ENCODE measurements around the gene TACO1.

The TACO1 gene

DNA sequence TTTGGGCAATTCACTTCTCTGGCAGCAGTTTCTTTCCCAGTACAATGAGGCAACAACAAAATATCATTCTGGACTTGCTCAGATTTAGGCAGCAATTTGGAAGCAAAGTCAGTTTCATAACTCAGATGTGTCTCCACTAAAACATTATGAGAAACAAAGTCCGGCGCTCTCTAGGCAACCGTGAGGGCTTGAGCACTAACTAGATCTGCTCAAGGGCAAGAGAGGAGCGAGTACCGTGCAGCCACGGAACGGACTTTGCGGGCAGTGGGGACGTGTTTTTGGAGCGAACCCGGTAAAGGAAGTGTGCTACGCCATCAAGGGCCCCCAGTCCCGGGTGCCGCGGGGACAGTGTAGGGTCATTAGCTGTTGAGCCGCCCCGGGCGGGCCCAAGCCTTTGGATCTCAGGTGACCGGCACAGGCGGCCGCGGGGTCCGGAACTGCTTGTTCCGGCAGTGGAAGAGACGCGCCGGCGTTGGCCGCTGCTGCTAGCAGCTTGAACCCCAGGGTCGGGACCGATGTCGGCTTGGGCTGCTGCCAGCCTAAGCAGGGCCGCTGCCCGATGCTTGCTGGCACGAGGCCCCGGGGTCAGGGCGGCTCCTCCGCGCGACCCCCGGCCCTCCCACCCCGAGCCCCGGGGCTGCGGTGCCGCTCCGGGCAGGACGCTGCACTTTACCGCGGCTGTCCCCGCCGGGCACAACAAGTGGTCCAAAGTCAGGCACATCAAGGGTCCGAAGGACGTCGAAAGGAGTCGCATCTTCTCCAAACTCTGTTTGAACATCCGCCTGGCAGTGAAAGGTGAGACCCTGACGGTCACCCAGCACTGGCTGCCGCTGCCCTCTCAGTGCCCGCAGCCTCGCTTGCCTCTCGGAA lies at the start of gene TACO1:
Gene TACO1 (plus strand): TSS at position 327 of the 870 bp plus-strand sequence. CDS start 189 bp downstream, at position 516.
- TF ChIP-seq, protein P1, sequence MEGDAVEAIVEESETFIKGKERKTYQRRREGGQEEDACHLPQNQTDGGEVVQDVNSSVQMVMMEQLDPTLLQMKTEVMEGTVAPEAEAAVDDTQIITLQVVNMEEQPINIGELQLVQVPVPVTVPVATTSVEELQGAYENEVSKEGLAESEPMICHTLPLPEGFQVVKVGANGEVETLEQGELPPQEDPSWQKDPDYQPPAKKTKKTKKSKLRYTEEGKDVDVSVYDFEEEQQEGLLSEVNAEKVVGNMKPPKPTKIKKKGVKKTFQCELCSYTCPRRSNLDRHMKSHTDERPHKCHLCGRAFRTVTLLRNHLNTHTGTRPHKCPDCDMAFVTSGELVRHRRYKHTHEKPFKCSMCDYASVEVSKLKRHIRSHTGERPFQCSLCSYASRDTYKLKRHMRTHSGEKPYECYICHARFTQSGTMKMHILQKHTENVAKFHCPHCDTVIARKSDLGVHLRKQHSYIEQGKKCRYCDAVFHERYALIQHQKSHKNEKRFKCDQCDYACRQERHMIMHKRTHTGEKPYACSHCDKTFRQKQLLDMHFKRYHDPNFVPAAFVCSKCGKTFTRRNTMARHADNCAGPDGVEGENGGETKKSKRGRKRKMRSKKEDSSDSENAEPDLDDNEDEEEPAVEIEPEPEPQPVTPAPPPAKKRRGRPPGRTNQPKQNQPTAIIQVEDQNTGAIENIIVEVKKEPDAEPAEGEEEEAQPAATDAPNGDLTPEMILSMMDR (conservative IDR thresholded peaks at IDR 0.05; ENCODE audit: low read length): no peak
- DNase-seq (ENCODE audit: low read depth): peak; percentile 84
- peak within 1 kb of the TSS; percentile 91 for H3K4me3 ChIP-seq (ENCODE audit: low read length)

DNA sequence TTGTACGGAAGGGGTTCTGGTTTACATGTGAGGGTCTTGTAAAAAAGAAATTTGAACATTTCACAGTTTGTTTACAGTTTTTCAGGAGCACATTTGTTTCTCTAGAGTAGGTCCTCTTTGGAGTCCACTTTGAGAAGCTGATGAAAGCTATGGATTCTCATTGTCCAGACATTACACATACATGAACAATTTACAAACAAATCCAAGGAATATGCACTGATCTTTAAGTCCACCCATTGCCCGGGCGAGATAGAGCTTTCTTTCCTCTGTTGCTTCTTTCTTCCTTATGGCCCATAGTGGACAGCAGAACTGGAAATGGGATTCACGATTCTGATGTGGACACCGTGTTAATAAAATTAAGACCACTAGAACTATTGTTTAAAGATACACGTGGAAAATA lies 48.5 kb upstream of the TACO1 start:
- TF ChIP-seq, protein P1 (conservative IDR thresholded peaks at IDR 0.05; ENCODE audit: low read length): no peak
- DNase-seq (ENCODE audit: low read depth): peak; percentile 18
- peak overlapping the region; percentile 95 for H3K4me3 ChIP-seq (ENCODE audit: low read length)

DNA sequence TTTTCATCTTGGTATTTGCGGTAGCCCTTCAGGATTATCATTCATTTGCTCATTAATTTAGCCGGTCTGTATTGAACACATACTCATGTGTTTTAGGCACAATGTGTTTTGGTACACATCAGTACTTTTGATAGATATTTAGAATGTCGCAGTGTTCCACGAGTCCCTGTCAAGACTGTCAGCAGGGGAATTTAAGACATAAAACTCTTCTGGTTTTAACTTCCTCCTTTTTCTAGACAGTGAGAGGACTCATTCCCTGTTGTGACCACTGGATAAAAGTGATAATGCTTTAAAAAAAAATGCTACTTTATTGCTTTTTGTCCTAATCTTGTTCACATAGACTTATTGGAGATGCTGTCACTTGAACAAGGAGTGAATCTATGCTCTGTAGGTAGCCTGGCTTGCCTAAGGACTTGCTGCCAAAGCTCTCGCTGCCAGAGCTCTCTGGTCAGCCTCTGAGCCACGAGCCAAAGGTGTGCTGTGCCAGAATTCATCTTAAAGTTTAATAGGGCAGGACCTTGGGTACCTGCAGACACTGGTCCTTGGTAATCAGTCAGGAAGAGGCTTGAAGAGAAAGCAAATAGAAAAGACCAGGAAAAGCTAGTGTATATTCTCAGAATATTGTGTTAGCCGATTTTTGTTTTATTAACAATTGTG lies 45.1 kb upstream of the TACO1 start:
- no peak overlapping the region for H3K4me3 ChIP-seq (ENCODE audit: low read length)
- TF ChIP-seq, protein P1 (conservative IDR thresholded peaks at IDR 0.05; ENCODE audit: low read length): no peak
- no peak for DNase-seq (ENCODE audit: low read depth)

DNA sequence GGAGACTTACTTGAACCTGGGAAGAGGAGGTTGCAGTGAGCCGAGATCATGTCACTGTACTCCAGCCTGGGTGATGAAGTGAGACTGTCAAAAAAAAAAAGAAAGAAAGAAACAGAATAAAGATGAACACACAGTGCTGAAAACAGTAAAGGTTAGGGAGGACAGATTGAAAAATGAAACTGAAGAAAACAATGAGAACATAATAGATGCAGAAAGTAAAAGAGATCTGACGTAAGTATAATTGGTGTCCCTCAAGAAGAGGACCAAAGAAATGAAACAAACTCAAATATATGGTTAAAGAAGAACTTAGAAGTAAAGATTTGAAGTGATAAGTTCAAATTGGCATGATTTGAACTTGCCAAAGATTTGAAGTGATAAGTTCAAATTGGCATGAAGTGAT lies 43.3 kb upstream of the TACO1 start:
- DNase-seq (ENCODE audit: low read depth): no peak
- no peak overlapping the region for H3K4me3 ChIP-seq (ENCODE audit: low read length)
- TF ChIP-seq, protein P1 (conservative IDR thresholded peaks at IDR 0.05; ENCODE audit: low read length): no peak

DNA sequence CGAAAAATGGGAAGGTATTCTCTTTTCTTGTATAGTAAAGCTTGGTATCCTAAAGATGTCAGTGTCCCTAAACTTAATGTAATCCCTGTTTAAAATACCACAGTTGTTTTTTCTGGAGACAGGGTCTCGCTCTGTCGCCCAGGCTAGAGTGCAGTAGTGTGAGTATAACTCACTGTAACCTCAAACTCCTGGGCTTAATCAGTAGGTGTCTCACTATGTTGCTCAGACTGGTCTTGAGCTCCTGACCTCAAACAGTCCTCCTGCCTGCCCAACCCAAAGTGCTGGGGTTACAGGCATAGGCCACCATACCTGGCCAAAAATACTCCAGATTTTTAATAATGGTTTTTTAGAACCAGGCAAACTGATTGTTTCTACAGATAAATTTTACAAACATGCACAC lies 42.3 kb upstream of the TACO1 start:
- DNase-seq (ENCODE audit: low read depth): no peak
- H3K4me3 ChIP-seq (ENCODE audit: low read length): no peak overlapping the region
- TF ChIP-seq, protein P1 (conservative IDR thresholded peaks at IDR 0.05; ENCODE audit: low read length): no peak

DNA sequence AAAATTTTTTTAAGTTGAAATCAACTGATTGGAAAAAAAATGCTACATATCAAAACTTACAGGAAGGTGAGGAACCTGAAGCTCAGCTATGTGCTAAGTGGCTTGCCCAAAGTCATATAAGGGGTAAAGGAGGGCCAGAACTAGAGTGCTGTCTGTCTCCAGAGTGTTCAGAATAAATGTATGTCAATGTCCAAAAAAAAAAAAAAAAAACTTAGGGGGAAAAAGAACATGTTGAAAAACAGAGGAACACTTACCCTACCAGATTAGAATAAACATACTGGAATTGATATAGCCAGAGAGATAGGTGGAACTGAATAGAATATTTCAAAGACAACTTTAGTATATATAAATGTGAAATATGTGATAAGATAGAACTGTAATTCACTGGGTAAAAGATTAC lies 38.9 kb upstream of the TACO1 start:
- no peak for DNase-seq (ENCODE audit: low read depth)
- H3K4me3 ChIP-seq (ENCODE audit: low read length): no peak overlapping the region
- TF ChIP-seq, protein P1 (conservative IDR thresholded peaks at IDR 0.05; ENCODE audit: low read length): no peak

DNA sequence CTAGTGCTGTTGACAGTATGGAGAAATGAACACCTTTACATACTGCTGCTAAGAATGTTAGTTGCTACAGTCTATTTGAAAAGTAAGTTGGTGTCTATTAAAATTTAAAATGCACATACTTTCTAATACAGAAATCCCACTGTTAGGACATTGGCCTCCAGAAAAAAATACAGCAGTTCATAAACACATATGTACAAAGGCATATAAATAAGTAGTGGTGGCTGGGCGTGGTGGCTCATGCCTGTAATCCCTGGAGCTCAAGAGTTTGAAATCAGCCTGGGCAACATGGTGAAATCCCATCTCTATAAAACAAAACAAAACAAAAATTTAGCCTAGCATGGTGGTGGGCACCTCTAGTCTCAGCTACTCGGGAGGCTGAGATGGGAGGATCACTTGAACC lies 37.4 kb upstream of the TACO1 start:
- TF ChIP-seq, protein P1 (conservative IDR thresholded peaks at IDR 0.05; ENCODE audit: low read length): no peak
- H3K4me3 ChIP-seq (ENCODE audit: low read length): no peak overlapping the region
- DNase-seq (ENCODE audit: low read depth): no peak

Data from AG10803 (cell line).